Left lung (tissue), 10 donors: ENCODE results near the gene IL1R1. TPM values are rescaled to one million over a fixed set of nuclear protein-coding genes. Genes with fewer than 3 reads are reported as not detected.

ENCODE experiments used
- ATAC-seq: fragments of 200-7000 bp; cut with Tn5 transposase; one replicate; pipeline ENCODE4 v1.9.1; 2020; ENCODE audit warnings: moderate library complexity
- DNase-seq, 4 donors: peaks; one replicate each; pipeline ENCODE4 v3.0.0-alpha.2; 2013 to 2020
- H3K27ac ChIP-seq, 2 donors: fragments of 200-600 bp; sonication (generic) in 1 of 2; one replicate each; pipeline versions ENCODE4 v1.5.0 to v1.8.0; 2020 to 2021
- H3K27me3 ChIP-seq, 2 donors: fragments of 200-600 bp; sonication (generic) in 1 of 2; one replicate each; pipeline versions ENCODE4 v1.5.0 to v1.8.0; 2020 to 2021
- H3K36me3 ChIP-seq, 2 donors: fragments of 200-600 bp; sonication (generic) in 1 of 2; one replicate each; pipeline versions ENCODE4 v1.5.0 to v1.8.0; 2020 to 2021
- H3K4me1 ChIP-seq, 2 donors: fragments of 200-600 bp; one replicate each; pipeline ENCODE4 v1.8.0; 2021
- H3K4me3 ChIP-seq, 2 donors: fragments of 200-600 bp; sonication (generic) in 1 of 2; one replicate each; pipeline versions ENCODE4 v1.5.0 to v1.8.0; 2020 to 2021; ENCODE audit warnings: mild to moderate bottlenecking in 1 of 2
- H3K9me3 ChIP-seq, 2 donors: fragments of 200-600 bp; sonication (generic) in 1 of 2; one replicate each; pipeline versions ENCODE4 v1.5.0 to v1.8.0; 2020 to 2021
- CTCF ChIP-seq, 2 donors: fragments of 200-600 bp; sonication (generic) in 1 of 2; IDR thresholded peaks; one replicate each; pipeline versions ENCODE4 v1.5.0 to v1.8.0; 2021; ENCODE audit warnings: antibody characterized with exemption in 2 of 2
- intact Hi-C, 2 donors: fragments of 100-400 bp; cut with DNase I; formaldehyde crosslinking; loops; one replicate each; pipeline versions ENCODE4 v1.11.2 to v1.14.2; 2022
- polyA plus RNA-seq, 6 donors: library from polyadenylated mRNA; unstranded; fragments of 120-200 nt; gene quantifications; one replicate each; pipeline ENCODE4 v1.2.1, GENCODE V29; 2013; ENCODE audit not compliant: insufficient read length in 6 of 6
- total RNA-seq, 2 donors: library from RNA; stranded (reverse); fragmentation: NEBNext Ultra II Directional; extraction: Animal tissue kit (Norgen Biotek cat#: 25700); gene quantifications; one replicate each; pipeline ENCODE4 v1.2.1, GENCODE V29; 2021
- donor health status: DM: no; HTN: yes; CAD: no.
- donor health status: DM: no; HTN: no; CAD: no.

IL1R1 gene
- total and polyA plus RNA-seq, 8 donors = 91.1 to 224 (median 112) TPM

GRCh38 chr2:102229141-102229769 is 86.7 kb downstream of the IL1R1 start:
- H3K27ac ChIP-seq = peak overlapping the region in 1 of 2 donors; percentile 91

More at GRCh38 chr2:102229141-102229769, 86.7 kb downstream of the IL1R1 start:
- intact Hi-C loops = no loop called here
- Histone ChIP-seq H3K36me3 (no peaks in the 10 kb centered on the region), H3K27me3 (no peaks in the 10 kb centered on the region), H3K4me1 (peaks cover 16 to 55% of the 10 kb centered on the region in 2 donors), H3K4me3 (no peak overlapping the region), H3K9me3 (no peaks in the 10 kb centered on the region)
- no peak for DNase-seq
- ATAC-seq = no peak
- no peak for TF ChIP-seq CTCF (IDR thresholded peaks at IDR 0.05)

Other genes with a start within 250 kb of the IL1R1 start
- 100 to 1,000 TPM in 1 of 2 donors, 1 to 10 TPM in 1; 4.9 to 195 TPM for gene IL1R2, start 150.8 kb upstream of the IL1R1 start, total RNA-seq
- gene IL1R2, start 150.8 kb upstream of the IL1R1 start, polyA plus RNA-seq = under 1 TPM; 0.52 to 0.91 (median 0.69) TPM
- 1 to 10 TPM; 1.5 to 2.5 TPM for gene IL1RL2, start 44.3 kb downstream of the IL1R1 start, total RNA-seq
- 1 to 10 TPM in 5 of 6 donors, under 1 TPM in 1; 0.91 to 1.7 (median 1.4) TPM for gene IL1RL2, start 44.3 kb downstream of the IL1R1 start, polyA plus RNA-seq
- gene IL1RL1, start 168.8 kb downstream of the IL1R1 start, total RNA-seq = 10 to 100 TPM in 1 of 2 donors, 1 to 10 TPM in 1; 3.7 to 72.2 TPM
- under 1 TPM; 0.13 to 0.31 (median 0.20) TPM for gene IL1RL1, start 168.8 kb downstream of the IL1R1 start, polyA plus RNA-seq
- gene IL18R1, start 213.1 kb downstream of the IL1R1 start, total RNA-seq = 10 to 100 TPM in 1 of 2 donors, 1 to 10 TPM in 1; 3.8 to 35.6 TPM
- 1 to 10 TPM; 2.2 to 4.7 (median 4.0) TPM for gene IL18R1, start 213.1 kb downstream of the IL1R1 start, polyA plus RNA-seq